IMR-90 (cell line): ENCODE measurements around the gene HCLS1.

Source experiments
- CEBPB ChIP-seq: IDR thresholded peaks from 2 replicates; pipeline ENCODE4 v1.6.1; 2012; ENCODE audit warnings: low read depth, low read length, improper control_type of control experiment
- CTCF ChIP-seq: conservative IDR thresholded peaks from 2 replicates; pipeline ENCODE4 v1.5.1; 2012; ENCODE audit warnings: mild to moderate bottlenecking, low read depth, low read length, improper control_type of control experiment
- MAFK ChIP-seq: IDR thresholded peaks from 2 replicates; pipeline ENCODE4 v1.6.1; 2012; ENCODE audit warnings: low read depth, low read length, improper control_type of control experiment
- MXI1 ChIP-seq: IDR thresholded peaks from 2 replicates; pipeline ENCODE4 v1.6.1; 2012; ENCODE audit warnings: low read depth, mild to moderate bottlenecking, low read length, moderate library complexity, borderline replicate concordance
- NFE2L2 ChIP-seq: fragments of 150-350 bp; IDR thresholded peaks from 2 replicates; pipeline ENCODE4 v1.6.1; 2016; ENCODE audit warnings: low read depth, mild to moderate bottlenecking, low read length
- POLR2A ChIP-seq: IDR thresholded peaks from 2 replicates; pipeline ENCODE4 v1.6.1; 2012; ENCODE audit warnings: mild to moderate bottlenecking, low read depth, low read length
- RCOR1 ChIP-seq: IDR thresholded peaks from 2 replicates; pipeline ENCODE4 v1.6.1; 2012; ENCODE audit warnings: mild to moderate bottlenecking, low read length, improper control_type of control experiment; ENCODE audit not compliant: insufficient replicate concordance
- SMC3 ChIP-seq: fragments of 150-350 bp; IDR thresholded peaks from 2 replicates; pipeline ENCODE4 v1.6.1; 2016; ENCODE audit warnings: low read depth, mild to moderate bottlenecking, antibody characterized with exemption, low read length, moderate library complexity
- USF2 ChIP-seq: fragments of 150-350 bp; IDR thresholded peaks from 2 replicates; pipeline ENCODE4 v1.6.1; 2017; ENCODE audit warnings: mild to moderate bottlenecking, antibody characterized with exemption, low read length, low read depth

- TF ChIP-seq CTCF (no peak), SMC3 (no peak), POLR2A (no peak), NFE2L2 (no peak), MAFK (no peak), USF2 (no peak), RCOR1 (no peak), CEBPB (peak; percentile 57), MXI1 (no peak)
These were observed 6.0 kb downstream of the HCLS1 start for GRCh38 chr3:121654493-121655385.
